Measurements from ENCODE around the gene CST7.

The CST7 gene

GRCh38 chr20:24971376-24972101 lies 22.5 kb downstream of the CST7 start:
- Histone ChIP-seq H3K4me1 (ENCODE audit: control insufficient read depth in 5 of 5, insufficient read depth in 5 of 5, low read length in 5 of 5) (peaks cover 0 to 21% (median 15%) of the 10 kb centered on the region in 5 donors), H3K27me3 (ENCODE audit: control insufficient read depth in 5 of 5, insufficient read depth in 4 of 5, low read length in 5 of 5) (no peaks in the 10 kb centered on the region), H3K9ac (ENCODE audit: low read length in 5 of 5) (no peak overlapping the region), H3K36me3 (ENCODE audit: control insufficient read depth in 5 of 5, insufficient read depth in 5 of 5, low read length in 5 of 5) (peaks cover 21 to 79% (median 68%) of the 10 kb centered on the region in 5 donors), H3K9me3 (ENCODE audit: control insufficient read depth in 5 of 5, low read length in 5 of 5) (no peaks in the 10 kb centered on the region), H3K4me3 (ENCODE audit: low read depth in 1 of 5, low read length in 5 of 5) (peak overlapping the region in 1 of 5 donors; percentile 1), H3K27ac (ENCODE audit: low read depth, low read length) (no peak overlapping the region)

DNA sequence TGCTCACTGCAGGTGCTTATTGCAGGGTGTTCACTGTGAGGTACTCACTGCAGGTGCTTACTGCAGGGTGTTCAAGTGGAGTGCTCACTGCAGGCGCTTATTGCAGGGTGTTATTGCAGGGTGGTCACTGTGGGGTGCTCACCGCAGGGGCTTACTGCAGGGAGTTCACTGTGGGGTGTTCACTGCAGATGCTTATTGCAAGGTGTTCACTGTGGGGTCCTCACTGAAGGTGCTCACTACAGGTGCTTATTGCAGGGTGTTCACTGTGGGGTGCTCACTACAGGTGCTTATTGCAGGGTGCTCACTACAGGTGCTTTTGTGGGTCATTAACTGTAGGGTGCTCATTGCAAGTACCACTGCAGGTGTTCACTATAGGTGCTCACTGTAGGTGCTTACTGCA lies 23.3 kb downstream of the CST7 start:
- H3K36me3 ChIP-seq (ENCODE audit: control insufficient read depth in 5 of 5, insufficient read depth in 5 of 5, low read length in 5 of 5), result peaks cover 27 to 82% (median 66%) of the 10 kb centered on the region in 5 donors
- H3K27ac ChIP-seq (ENCODE audit: low read depth, low read length), result no peak overlapping the region
- no peaks in the 10 kb centered on the region for H3K9me3 ChIP-seq (ENCODE audit: control insufficient read depth in 5 of 5, low read length in 5 of 5)
- H3K4me1 ChIP-seq (ENCODE audit: control insufficient read depth in 5 of 5, insufficient read depth in 5 of 5, low read length in 5 of 5), result peaks cover 0 to 25% (median 17%) of the 10 kb centered on the region in 5 donors
- no peak overlapping the region for H3K9ac ChIP-seq (ENCODE audit: low read length in 5 of 5)
- no peaks in the 10 kb centered on the region for H3K27me3 ChIP-seq (ENCODE audit: control insufficient read depth in 5 of 5, insufficient read depth in 4 of 5, low read length in 5 of 5)
- no peak overlapping the region for H3K4me3 ChIP-seq (ENCODE audit: low read depth in 1 of 5, low read length in 5 of 5)

- Histone ChIP-seq H3K36me3 (ENCODE audit: control insufficient read depth in 5 of 5, insufficient read depth in 5 of 5, low read length in 5 of 5) (peaks cover 23 to 61% (median 46%) of the 10 kb centered on the region in 5 donors), H3K27ac (ENCODE audit: low read depth, low read length) (peak overlapping the region; percentile 61), H3K9ac (ENCODE audit: low read length in 5 of 5) (no peak overlapping the region), H3K4me3 (ENCODE audit: low read depth in 1 of 5, low read length in 5 of 5) (no peak overlapping the region), H3K9me3 (ENCODE audit: control insufficient read depth in 5 of 5, low read length in 5 of 5) (no peaks in the 10 kb centered on the region), H3K4me1 (ENCODE audit: control insufficient read depth in 5 of 5, insufficient read depth in 5 of 5, low read length in 5 of 5) (peaks cover 4 to 62% (median 53%) of the 10 kb centered on the region in 5 donors), H3K27me3 (ENCODE audit: control insufficient read depth in 5 of 5, insufficient read depth in 4 of 5, low read length in 5 of 5) (no peaks in the 10 kb centered on the region)
These were observed 28.3 kb downstream of the CST7 start for GRCh38 chr20:24977336-24977735.

- H3K4me1 ChIP-seq (ENCODE audit: control insufficient read depth in 5 of 5, insufficient read depth in 5 of 5, low read length in 5 of 5), result peaks cover 4 to 60% (median 56%) of the 10 kb centered on the region in 5 donors
- peak overlapping the region in 1 of 5 donors; percentile 24 for H3K4me3 ChIP-seq (ENCODE audit: low read depth in 1 of 5, low read length in 5 of 5)
- no peak overlapping the region for H3K9ac ChIP-seq (ENCODE audit: low read length in 5 of 5)
- no peaks in the 10 kb centered on the region for H3K27me3 ChIP-seq (ENCODE audit: control insufficient read depth in 5 of 5, insufficient read depth in 4 of 5, low read length in 5 of 5)
- H3K9me3 ChIP-seq (ENCODE audit: control insufficient read depth in 5 of 5, low read length in 5 of 5), result no peaks in the 10 kb centered on the region
- H3K36me3 ChIP-seq (ENCODE audit: control insufficient read depth in 5 of 5, insufficient read depth in 5 of 5, low read length in 5 of 5), result peaks cover 22 to 56% (median 42%) of the 10 kb centered on the region in 5 donors
- peak overlapping the region; percentile 61 for H3K27ac ChIP-seq (ENCODE audit: low read depth, low read length)
These were observed 28.7 kb downstream of the CST7 start for GRCh38 chr20:24977797-24978196.

- Histone ChIP-seq H3K4me1 (ENCODE audit: control insufficient read depth in 5 of 5, insufficient read depth in 5 of 5, low read length in 5 of 5) (peaks cover 4 to 67% (median 57%) of the 10 kb centered on the region in 5 donors), H3K27me3 (ENCODE audit: control insufficient read depth in 5 of 5, insufficient read depth in 4 of 5, low read length in 5 of 5) (no peaks in the 10 kb centered on the region), H3K9ac (ENCODE audit: low read length in 5 of 5) (no peak overlapping the region), H3K4me3 (ENCODE audit: low read depth in 1 of 5, low read length in 5 of 5) (no peak overlapping the region), H3K27ac (ENCODE audit: low read depth, low read length) (no peak overlapping the region), H3K9me3 (ENCODE audit: control insufficient read depth in 5 of 5, low read length in 5 of 5) (no peaks in the 10 kb centered on the region), H3K36me3 (ENCODE audit: control insufficient read depth in 5 of 5, insufficient read depth in 5 of 5, low read length in 5 of 5) (peaks cover 17 to 49% (median 36%) of the 10 kb centered on the region in 5 donors)
These were observed 29.4 kb downstream of the CST7 start for GRCh38 chr20:24978513-24978912.

DNA sequence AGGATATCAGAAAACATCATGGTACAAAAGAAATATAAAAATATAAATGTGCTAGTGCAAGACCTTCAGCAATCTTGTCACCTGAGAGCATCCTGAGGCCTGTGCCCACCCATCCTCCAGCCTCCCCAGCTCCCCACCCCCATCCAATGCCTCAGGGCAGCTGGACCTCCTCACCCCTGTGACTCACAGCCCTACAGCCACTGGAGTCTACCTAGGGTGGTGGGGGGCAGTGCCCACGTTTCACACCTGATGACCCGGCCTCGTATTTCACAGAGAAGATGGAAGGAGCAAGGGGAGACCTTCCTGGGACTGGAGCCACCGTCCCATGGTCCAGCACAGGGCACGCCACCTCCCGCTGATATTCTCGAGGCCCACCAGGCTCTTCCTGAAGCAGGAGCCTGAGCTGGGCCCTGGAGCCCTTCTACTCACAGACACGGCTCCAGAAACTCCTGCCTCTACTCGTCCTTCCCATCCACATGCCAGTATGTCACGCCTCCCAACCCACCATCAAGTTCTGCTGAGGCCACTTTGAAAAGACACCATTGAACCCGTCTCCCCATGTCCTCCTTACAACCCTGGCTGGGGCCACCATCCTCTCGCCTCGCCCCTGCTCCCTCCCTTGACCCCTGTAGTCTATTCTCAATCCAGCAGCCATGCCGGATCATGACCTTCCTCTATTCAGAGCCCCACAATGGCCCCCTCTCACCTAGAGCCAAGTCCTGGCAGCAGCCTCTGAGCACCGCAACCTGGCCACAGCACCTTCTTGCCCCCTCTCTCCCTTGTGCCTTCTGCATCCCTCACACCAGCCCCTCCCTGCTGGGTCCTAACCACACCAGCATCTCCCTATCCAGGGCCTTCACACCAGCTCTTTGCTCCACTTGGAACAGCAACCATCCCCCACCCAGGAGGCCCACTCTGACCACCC lies 30.2 kb downstream of the CST7 start:
- H3K27me3 ChIP-seq (ENCODE audit: control insufficient read depth in 5 of 5, insufficient read depth in 4 of 5, low read length in 5 of 5), result no peaks in the 10 kb centered on the region
- H3K9me3 ChIP-seq (ENCODE audit: control insufficient read depth in 5 of 5, low read length in 5 of 5), result no peaks in the 10 kb centered on the region
- H3K4me1 ChIP-seq (ENCODE audit: control insufficient read depth in 5 of 5, insufficient read depth in 5 of 5, low read length in 5 of 5), result peaks cover 4 to 75% (median 64%) of the 10 kb centered on the region in 5 donors
- peaks cover 13 to 43% (median 36%) of the 10 kb centered on the region in 5 donors for H3K36me3 ChIP-seq (ENCODE audit: control insufficient read depth in 5 of 5, insufficient read depth in 5 of 5, low read length in 5 of 5)
- H3K27ac ChIP-seq (ENCODE audit: low read depth, low read length), result peak overlapping the region; percentile 56
- H3K4me3 ChIP-seq (ENCODE audit: low read depth in 1 of 5, low read length in 5 of 5), result no peak overlapping the region
- peak overlapping the region in 1 of 5 donors; percentile 1 for H3K9ac ChIP-seq (ENCODE audit: low read length in 5 of 5)

- peaks cover 6 to 87% (median 75%) of the 10 kb centered on the region in 5 donors for H3K4me1 ChIP-seq (ENCODE audit: control insufficient read depth in 5 of 5, insufficient read depth in 5 of 5, low read length in 5 of 5)
- peak overlapping the region; percentile 56 for H3K27ac ChIP-seq (ENCODE audit: low read depth, low read length)
- peaks cover 13 to 43% (median 36%) of the 10 kb centered on the region in 5 donors for H3K36me3 ChIP-seq (ENCODE audit: control insufficient read depth in 5 of 5, insufficient read depth in 5 of 5, low read length in 5 of 5)
These were observed 31.4 kb downstream of the CST7 start for GRCh38 chr20:24980291-24981053.

GRCh38 chr20:24981282-24981681 lies 32.2 kb downstream of the CST7 start:
- no peaks in the 10 kb centered on the region for H3K27me3 ChIP-seq (ENCODE audit: control insufficient read depth in 5 of 5, insufficient read depth in 4 of 5, low read length in 5 of 5)
- H3K4me3 ChIP-seq (ENCODE audit: low read depth in 1 of 5, low read length in 5 of 5), result no peak overlapping the region
- peaks cover 8 to 42% (median 36%) of the 10 kb centered on the region in 5 donors for H3K36me3 ChIP-seq (ENCODE audit: control insufficient read depth in 5 of 5, insufficient read depth in 5 of 5, low read length in 5 of 5)
- H3K27ac ChIP-seq (ENCODE audit: low read depth, low read length), result peak overlapping the region; percentile 56
- no peak overlapping the region for H3K9ac ChIP-seq (ENCODE audit: low read length in 5 of 5)
- peaks cover 6 to 95% (median 83%) of the 10 kb centered on the region in 5 donors for H3K4me1 ChIP-seq (ENCODE audit: control insufficient read depth in 5 of 5, insufficient read depth in 5 of 5, low read length in 5 of 5)
- H3K9me3 ChIP-seq (ENCODE audit: control insufficient read depth in 5 of 5, low read length in 5 of 5), result no peaks in the 10 kb centered on the region

More at GRCh38 chr20:24980291-24981053, 31.4 kb downstream of the CST7 start:
- H3K4me3 ChIP-seq (ENCODE audit: low read depth in 1 of 5, low read length in 5 of 5), result no peak overlapping the region
- H3K27me3 ChIP-seq (ENCODE audit: control insufficient read depth in 5 of 5, insufficient read depth in 4 of 5, low read length in 5 of 5), result no peaks in the 10 kb centered on the region
- H3K9me3 ChIP-seq (ENCODE audit: control insufficient read depth in 5 of 5, low read length in 5 of 5), result no peaks in the 10 kb centered on the region
- H3K9ac ChIP-seq (ENCODE audit: low read length in 5 of 5), result no peak overlapping the region

DNA sequence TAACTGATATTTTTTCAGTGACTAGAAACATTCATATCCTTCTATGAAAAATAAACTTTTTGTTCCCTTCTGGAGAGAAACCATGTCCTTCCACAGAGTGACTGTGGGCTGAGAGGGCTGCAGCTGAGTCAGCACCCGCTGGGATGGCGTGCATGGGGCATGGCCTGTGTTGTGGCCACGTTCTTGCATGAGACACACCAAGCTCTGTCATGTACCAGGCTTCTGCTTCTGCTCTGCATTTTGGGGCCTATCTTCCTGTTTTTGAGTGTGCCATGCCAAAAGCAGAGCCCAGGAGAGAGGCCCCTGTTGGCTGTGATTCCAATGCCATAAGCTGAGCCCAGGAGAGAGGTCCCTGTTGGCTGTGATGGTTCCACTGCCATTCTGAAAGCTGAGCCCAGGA lies 32.7 kb downstream of the CST7 start:
- Histone ChIP-seq H3K27me3 (ENCODE audit: control insufficient read depth in 5 of 5, insufficient read depth in 4 of 5, low read length in 5 of 5) (no peaks in the 10 kb centered on the region), H3K27ac (ENCODE audit: low read depth, low read length) (peak overlapping the region; percentile 56), H3K4me3 (ENCODE audit: low read depth in 1 of 5, low read length in 5 of 5) (no peak overlapping the region), H3K4me1 (ENCODE audit: control insufficient read depth in 5 of 5, insufficient read depth in 5 of 5, low read length in 5 of 5) (peaks cover 8 to 99% (median 87%) of the 10 kb centered on the region in 5 donors), H3K9me3 (ENCODE audit: control insufficient read depth in 5 of 5, low read length in 5 of 5) (no peaks in the 10 kb centered on the region), H3K9ac (ENCODE audit: low read length in 5 of 5) (no peak overlapping the region), H3K36me3 (ENCODE audit: control insufficient read depth in 5 of 5, insufficient read depth in 5 of 5, low read length in 5 of 5) (peaks cover 3 to 37% (median 31%) of the 10 kb centered on the region in 5 donors)

Measured in subcutaneous abdominal adipose tissue (tissue), 5 donors.